ENCODE measurements around the gene SIRT3. TPM values are rescaled to one million over a fixed set of nuclear protein-coding genes. Genes with fewer than 3 reads are reported as not detected.
"Not testable (repeated sequence)": the region's sequence is repeated elsewhere in the genome, so short reads cannot be mapped to it uniquely, and the experiment has no call there.

The SIRT3 gene
- total RNA-seq, 1 donor from 2014 or later, result 22.4 TPM

DNA sequence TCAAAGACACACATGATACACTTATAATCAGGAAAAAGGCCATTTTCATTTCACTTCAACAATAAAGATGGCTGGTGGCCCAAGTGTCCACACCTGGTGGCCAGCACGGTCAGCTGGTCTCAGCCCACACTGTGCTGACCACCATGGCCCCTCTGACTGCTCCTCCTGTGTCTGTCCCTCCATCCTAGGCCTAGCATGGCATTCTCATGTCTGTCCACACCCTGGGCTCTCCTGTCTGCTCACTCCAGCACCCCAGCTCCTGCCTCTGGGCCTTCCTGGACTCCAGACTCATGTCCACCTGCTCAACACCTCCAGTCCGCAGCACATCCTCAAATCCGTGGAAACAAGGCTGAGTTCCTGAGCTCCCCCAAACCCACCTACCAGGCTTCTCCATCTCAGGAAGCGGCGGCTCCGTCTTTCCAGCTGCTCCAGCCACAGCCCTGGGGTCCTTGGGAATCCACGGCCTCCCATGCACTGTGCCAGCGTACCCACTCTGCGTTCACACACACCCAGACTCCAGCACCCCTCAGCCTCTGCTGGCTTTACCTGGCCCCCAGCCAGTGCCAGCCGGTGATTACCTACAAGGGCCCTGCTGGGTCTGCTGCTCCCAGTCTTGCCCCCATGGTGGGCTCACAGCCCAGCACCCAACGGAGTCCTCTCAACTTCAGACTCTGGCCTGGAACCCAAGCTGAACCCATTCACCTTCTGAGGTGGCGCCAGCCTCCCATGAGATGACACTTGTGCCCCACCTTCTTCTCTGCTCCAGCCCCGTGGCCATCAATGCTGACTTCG lies 13.9 kb downstream of the SIRT3 start:
- no peak for DNase-seq (ENCODE audit: low spot score)

GRCh38 chr11:221539-221938 lies 14.6 kb downstream of the SIRT3 start:
- no peaks in the 10 kb centered on the region for H3K79me2 ChIP-seq (ENCODE audit: low read depth)
- Mint-ChIP-seq H3K4me1 (no peaks in the 10 kb centered on the region), H3K27ac (no peak overlapping the region), H3K9me3 (no peaks in the 10 kb centered on the region), H3K4me3 (no peak overlapping the region), H3K27me3 (ENCODE audit: insufficient read depth, low read depth) (peaks cover 2% of the 10 kb centered on the region), H3K36me3 (peaks cover 18% of the 10 kb centered on the region)
- no peak overlapping the region for H2AFZ ChIP-seq (replicated peaks)
- no peaks in the 10 kb centered on the region for H3K9me3 ChIP-seq (ENCODE audit: low read depth)
- no peaks in the 10 kb centered on the region for H4K20me1 ChIP-seq (ENCODE audit: low read depth)
- no peaks in the 10 kb centered on the region for H3K27me3 ChIP-seq
- H3K9ac ChIP-seq, result no peak overlapping the region
- no peaks in the 10 kb centered on the region for H3K36me3 ChIP-seq
- TF ChIP-seq, protein P1, sequence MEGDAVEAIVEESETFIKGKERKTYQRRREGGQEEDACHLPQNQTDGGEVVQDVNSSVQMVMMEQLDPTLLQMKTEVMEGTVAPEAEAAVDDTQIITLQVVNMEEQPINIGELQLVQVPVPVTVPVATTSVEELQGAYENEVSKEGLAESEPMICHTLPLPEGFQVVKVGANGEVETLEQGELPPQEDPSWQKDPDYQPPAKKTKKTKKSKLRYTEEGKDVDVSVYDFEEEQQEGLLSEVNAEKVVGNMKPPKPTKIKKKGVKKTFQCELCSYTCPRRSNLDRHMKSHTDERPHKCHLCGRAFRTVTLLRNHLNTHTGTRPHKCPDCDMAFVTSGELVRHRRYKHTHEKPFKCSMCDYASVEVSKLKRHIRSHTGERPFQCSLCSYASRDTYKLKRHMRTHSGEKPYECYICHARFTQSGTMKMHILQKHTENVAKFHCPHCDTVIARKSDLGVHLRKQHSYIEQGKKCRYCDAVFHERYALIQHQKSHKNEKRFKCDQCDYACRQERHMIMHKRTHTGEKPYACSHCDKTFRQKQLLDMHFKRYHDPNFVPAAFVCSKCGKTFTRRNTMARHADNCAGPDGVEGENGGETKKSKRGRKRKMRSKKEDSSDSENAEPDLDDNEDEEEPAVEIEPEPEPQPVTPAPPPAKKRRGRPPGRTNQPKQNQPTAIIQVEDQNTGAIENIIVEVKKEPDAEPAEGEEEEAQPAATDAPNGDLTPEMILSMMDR (IDR thresholded peaks at IDR 0.05), result no peak
- TF ChIP-seq EZH2phosphoT487 (IDR thresholded peaks at IDR 0.05), result no peak
- TF ChIP-seq EZH2 (IDR thresholded peaks at IDR 0.05), result no peak
- H3K4me1 ChIP-seq, result no peaks in the 10 kb centered on the region
- H3K27ac ChIP-seq, result no peak overlapping the region
- no peak overlapping the region for H3K4me2 ChIP-seq
- H3K4me3 ChIP-seq, result no peak overlapping the region
- DNase-seq (ENCODE audit: low spot score), result no peak
- peaks cover 2% of the 10 kb centered on the region for H3F3A ChIP-seq (ENCODE audit: low read depth)

More for the DNA sequence above, 13.9 kb downstream of the SIRT3 start:
- Histone ChIP-seq H2AFZ (replicated peaks) (no peak overlapping the region), H3K4me3 (no peak overlapping the region), H3F3A (ENCODE audit: low read depth) (no peaks in the 10 kb centered on the region), H4K20me1 (ENCODE audit: low read depth) (no peaks in the 10 kb centered on the region), H3K9me3 (ENCODE audit: low read depth) (no peaks in the 10 kb centered on the region), H3K36me3 (no peaks in the 10 kb centered on the region), H3K27ac (no peak overlapping the region), H3K4me1 (no peaks in the 10 kb centered on the region), H3K9ac (no peak overlapping the region), H3K79me2 (ENCODE audit: low read depth) (no peaks in the 10 kb centered on the region), H3K27me3 (no peaks in the 10 kb centered on the region), H3K4me2 (no peak overlapping the region)
- no peak overlapping the region for H3K4me3 Mint-ChIP-seq
- H3K9me3 Mint-ChIP-seq, result no peaks in the 10 kb centered on the region
- H3K27me3 Mint-ChIP-seq (ENCODE audit: insufficient read depth, low read depth), result peaks cover 2% of the 10 kb centered on the region
- no peak for TF ChIP-seq EZH2phosphoT487 (IDR thresholded peaks at IDR 0.05)
- TF ChIP-seq EZH2 (IDR thresholded peaks at IDR 0.05), result no peak
- TF ChIP-seq, protein P1 (IDR thresholded peaks at IDR 0.05), result no peak
- no peaks in the 10 kb centered on the region for H3K4me1 Mint-ChIP-seq
- H3K27ac Mint-ChIP-seq, result no peak overlapping the region
- peaks cover 18% of the 10 kb centered on the region for H3K36me3 Mint-ChIP-seq

- not testable (repeated sequence) for H3K27ac Mint-ChIP-seq; DNase-seq (ENCODE audit: low spot score); H3K27me3 Mint-ChIP-seq (ENCODE audit: insufficient read depth, low read depth); H3K4me3 ChIP-seq; H3K9me3 ChIP-seq (ENCODE audit: low read depth); H3K36me3 ChIP-seq; H3K79me2 ChIP-seq (ENCODE audit: low read depth); H3K9me3 Mint-ChIP-seq; H3K4me2 ChIP-seq; H3K27ac ChIP-seq; H3K9ac ChIP-seq; H4K20me1 ChIP-seq (ENCODE audit: low read depth); H3K27me3 ChIP-seq; H3K4me1 ChIP-seq; H3K4me1 Mint-ChIP-seq; H3K4me3 Mint-ChIP-seq; H2AFZ ChIP-seq (replicated peaks)
- H3K36me3 Mint-ChIP-seq, result peaks cover 18% of the 10 kb centered on the region
- peaks cover 11% of the 10 kb centered on the region for H3F3A ChIP-seq (ENCODE audit: low read depth)
Observed at GRCh38 chr11:220641-221215, 15.4 kb downstream of the SIRT3 start.

All from neural progenitor cell (in vitro differentiated cells).